ENCODE measurements around the gene WNT5A.

GRCh38 chr3:55466526-55466925, 20.6 kb downstream of the WNT5A start:
- TF ChIP-seq POLR2A (IDR thresholded peaks at IDR 0.05; ENCODE audit: low read depth, low read length): no peak
- TF ChIP-seq POLR2AphosphoS5 (IDR thresholded peaks at IDR 0.05; ENCODE audit: low read depth, low read length): no peak
